Inferior parietal cortex (tissue), 1 donor: Measurements from ENCODE around the gene PANX2.

ENCODE experiments used
- DNase-seq: peaks from one replicate; pipeline ENCODE4 v3.0.0-alpha.2; 2016; ENCODE audit errors: extremely low spot score

The PANX2 gene

DNA sequence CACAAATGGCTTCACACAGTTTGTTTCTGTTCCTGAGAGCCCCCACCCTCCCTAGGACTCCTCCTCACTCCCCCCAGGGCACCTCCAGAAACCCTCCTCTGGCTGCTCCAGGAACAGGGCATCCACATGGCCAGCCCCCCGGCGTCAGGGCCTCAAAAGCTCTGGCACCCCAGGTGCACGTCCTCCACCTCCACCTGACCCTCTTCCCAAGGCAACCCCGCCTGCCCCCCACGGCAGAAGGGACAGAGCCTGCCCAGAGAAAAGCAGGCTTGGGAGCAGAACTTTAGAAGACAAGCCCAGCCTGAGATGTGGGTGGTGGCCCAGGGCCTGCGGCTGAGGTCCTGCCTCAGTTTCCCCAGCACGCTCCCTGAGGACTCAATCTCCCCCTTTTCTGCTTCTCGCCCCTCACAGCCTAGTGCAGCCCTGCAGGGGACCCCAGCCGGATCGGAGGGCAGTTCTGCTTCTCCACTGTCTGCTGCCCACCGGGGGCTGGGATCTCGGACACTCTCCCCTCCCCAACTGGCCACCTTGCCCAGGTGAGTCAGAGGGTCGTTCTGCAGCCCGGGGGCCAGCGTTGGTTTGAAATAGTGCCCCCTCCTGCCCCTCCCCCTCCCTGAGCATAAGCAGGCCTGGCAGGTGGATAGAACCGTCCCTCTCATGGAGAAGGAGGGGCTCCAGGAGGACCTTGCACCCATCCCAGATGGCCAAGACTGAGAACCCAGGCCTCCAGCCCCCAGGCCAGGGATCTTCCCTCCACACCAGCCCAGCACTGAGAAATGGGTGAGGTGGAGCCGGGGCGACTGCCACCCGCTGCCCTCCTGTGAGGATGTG lies 12.8 kb downstream of the PANX2 start:
- DNase-seq = no peak

GRCh38 chr22:50184004-50184901 lies 13.7 kb downstream of the PANX2 start:
- no peak for DNase-seq

DNA sequence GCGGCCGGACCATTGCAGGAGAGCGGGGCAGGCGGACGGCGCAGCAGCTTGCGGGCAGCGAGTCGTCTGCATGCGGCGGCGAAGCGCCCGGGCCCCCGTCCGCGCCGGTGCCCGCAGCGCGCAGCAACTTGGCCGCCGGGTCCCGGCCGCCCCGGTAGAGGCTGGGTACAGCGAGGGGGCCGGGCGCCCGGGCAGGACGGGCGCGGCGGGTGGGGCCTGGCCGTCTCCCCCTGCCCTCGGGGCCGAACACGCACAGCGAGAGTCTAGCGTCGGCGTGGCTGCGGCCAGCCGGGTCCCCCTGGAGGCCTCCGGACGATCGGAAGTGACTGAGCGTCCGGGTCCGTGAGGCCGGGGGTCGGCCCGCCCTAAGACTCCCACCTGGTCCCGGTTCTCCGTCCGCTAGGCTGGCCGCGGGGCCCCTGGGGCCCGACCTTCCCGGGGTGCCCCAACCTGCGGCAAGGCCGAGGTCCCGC lies 14.4 kb downstream of the PANX2 start:
- DNase-seq = no peak

GRCh38 chr22:50185375-50186087 lies 15.0 kb downstream of the PANX2 start, which contains the start of gene TRABD:
Gene TRABD, plus strand, starts transcription at chr22:50185913. Its CDS starts 7,148 bp downstream, at chr22:50193061.
- DNase-seq = peak; percentile 76

- DNase-seq = no peak
Measured at GRCh38 chr22:50186181-50186714, 15.7 kb downstream of the PANX2 start.

DNA sequence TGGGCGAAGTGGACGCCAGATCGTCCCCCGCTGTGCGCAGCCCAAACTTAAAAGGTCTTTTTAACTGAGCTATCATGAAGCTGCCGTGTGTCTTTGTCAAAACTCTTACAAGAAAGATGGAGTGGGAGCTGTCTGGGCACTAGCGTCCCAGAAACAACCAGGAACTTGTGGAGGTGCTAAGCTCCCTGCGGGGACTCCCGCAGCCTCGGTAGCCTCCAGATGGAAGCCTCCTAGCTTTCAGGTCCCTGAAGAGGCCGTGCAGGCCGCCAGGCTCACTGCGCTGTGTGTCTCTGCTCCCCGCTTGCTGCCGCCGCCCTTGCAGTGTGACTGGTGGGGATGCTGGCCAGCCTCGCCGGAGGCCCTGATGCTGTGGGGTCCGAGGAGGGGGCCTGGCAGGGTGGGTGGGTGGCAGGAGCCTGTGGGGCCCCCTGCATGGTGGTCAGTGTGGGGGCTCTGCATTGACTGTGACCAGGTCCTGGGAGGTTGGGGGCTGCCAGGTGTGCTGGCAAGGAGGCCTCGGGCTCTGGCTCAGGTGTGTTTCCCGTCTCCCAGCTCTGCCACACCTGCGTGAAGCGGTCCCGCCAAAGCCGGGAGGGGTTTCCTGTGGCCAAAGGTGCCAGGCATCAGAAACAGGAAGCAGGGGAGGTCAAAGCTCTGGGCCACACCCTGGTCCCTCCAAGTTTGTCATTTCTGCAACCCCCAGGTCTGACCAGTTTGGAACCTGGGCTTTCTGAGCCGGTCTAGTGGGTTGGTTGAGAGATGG lies 16.4 kb downstream of the PANX2 start:
- no peak for DNase-seq

DNA sequence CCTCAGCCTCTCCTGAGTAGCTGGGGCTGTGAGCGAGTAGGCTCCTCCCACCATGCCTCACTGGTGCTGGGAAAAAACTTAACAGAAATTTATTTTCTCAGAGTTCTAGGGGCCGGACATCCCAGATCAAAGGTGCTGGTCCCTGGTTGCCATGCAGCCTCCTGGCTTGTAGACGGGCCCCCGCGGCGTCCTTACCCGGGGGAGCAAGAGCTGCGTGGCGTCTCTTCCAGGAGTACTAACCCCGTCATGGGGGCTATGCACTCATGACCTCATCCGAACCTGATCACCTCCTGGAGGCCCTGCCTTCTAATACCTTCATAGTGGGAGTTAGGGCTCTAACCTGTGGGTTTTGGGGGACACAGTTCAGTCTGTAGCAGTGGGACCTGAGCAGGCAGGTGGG lies 17.8 kb downstream of the PANX2 start:
- no peak for DNase-seq

- DNase-seq = no peak
Measured at GRCh38 chr22:50189184-50189848, 18.8 kb downstream of the PANX2 start.

DNA sequence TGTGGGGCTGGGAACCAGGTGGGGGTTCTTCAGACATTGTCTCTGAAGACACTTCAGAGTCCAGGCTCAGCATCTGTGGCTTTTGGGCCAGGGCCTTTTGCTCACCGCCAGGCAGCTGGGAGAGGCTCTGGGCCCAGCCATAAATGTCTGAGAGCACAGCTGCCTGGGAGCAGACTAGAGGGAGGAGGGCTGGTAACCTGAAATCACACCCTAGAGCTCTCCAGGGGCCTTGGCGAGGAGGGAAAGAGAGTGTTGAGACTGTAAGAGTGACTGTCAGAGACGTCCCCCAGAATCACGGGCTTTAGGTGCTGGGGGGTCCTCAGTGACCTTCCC lies 19.3 kb downstream of the PANX2 start:
- no peak for DNase-seq

DNA sequence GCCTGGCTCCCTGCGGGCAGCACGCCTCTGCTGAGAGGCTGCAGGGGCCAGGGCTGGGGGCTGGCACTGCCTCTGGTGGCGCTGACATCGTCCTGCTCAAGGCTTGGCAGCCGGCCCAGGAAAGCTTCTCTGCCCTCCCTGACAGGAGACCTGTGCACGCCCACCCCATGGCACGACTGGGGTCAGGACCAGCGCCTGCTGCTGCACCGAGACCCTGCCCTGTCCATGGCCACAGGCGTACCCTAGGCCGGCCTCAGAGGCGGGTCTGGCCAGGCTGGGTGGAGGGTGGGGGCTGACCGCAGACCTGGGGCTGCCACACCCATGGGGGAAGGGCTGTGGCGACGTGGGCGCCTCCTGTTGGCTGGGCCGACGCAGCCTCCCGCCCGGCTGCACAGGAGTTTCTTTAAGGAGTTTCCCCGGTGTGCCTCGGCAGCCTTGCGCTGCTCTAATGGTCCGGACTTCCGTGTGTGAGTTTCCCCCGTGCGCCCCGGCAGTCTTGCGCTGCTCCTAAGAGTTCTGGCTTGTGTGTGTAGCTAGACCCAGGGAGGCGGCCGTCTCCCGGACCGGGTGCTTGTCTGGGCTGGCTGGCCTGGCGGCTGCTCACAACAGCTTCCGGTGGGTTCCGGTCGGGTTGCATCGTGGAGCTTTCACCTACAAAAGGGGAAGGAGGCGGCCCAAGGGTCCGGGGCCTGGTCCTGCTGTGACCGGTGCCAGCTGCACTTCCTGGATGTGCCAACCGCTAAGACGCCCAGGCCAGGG lies 19.8 kb downstream of the PANX2 start:
- DNase-seq = no peak

DNA sequence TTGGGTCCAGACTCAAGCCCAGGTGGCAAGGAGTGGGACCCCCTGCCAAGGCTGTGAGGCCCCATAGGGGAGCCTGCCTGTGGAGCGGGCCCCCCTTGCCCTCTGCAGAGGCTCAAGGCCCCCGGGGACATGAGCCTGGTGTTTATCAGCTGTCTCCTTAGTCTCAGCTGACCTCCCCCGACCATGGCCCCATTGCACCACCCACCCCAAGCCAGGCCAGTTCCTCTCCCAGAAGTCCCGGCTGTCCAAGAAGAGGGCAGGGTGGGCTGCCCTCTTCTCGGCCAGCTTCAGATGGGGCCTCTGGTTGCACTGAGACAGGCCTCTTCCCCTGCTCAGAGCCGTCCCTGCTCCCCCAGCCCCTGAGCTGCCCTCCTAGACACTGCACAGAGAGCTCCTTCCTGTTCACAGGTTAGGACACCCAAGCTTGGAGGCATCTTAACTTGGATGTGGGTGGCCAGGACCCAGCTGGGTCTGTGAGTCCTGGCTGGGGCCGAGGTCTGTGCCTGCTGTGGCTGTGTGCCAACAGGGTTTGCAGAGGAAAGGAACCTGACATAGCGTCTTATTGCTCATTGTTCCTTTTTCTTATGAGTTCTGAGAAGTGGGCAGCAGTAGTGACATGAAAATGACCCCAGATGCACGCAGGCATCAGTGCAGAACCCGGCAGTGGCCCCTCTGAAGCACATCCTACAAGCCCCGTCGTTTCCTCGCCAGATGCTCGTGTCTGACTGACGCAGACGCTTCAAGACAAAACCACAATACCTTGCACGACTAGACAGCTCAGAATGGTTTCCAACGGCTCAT lies 20.6 kb downstream of the PANX2 start:
- DNase-seq = no peak

- no peak for DNase-seq
Measured at GRCh38 chr22:50192436-50193204, 22.1 kb downstream of the PANX2 start.

DNA sequence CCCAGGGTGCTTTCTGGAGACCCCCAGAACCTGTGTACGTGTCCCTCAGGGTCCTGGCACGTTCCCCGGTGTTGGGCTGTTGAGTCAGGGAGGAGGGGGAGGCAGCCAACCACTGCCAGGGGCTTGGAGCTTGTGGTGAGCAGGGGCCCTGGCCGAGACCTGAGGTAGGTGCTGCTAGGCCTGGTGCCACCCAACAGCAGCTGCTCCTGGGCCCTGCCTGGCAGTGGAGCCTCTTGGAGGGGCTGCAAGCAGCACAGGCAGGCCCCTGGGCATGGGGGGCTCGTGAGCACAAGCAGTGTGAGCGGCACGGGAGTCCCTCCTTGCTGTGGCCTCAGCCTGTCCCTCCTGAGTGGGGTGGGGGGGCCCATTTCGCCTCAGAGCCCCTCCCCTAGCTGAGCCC lies 23.1 kb downstream of the PANX2 start:
- DNase-seq = no peak

DNA sequence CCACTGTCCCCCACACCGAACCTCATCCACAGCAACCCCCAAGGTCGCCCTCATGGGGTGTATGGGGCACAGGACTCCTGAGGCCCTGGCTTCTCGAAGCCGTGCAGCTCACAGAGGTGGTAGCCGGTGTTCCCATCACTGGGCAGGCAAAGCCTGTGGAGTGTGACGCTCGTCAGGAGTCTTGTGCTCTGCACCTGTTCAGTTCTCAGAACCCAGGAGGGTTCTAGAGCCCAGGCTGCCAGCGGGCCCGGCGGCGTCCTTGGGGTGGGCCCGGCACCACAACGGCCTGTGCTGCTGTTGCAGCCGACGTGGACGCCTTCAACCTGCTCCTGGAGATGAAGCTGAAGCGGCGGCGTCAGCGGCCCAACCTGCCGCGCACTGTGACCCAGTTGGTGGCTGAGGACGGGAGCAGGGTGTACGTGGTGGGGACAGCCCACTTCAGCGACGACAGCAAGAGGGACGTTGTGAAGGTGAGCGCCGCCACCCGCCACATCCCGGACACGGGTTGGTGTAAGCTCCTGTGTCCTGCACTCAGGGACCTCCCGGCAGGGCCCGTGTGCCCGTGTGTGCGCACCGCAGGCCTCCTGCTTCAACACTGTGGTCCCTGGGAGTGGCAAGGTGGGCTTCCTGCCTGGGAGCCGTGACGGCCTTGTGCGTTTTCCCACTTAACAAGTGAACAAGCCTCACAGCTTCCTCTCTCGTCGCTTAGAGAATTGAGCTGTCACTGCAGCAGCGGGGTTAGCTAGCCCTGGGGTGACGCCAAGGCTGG lies 23.7 kb downstream of the PANX2 start:
- no peak for DNase-seq

DNA sequence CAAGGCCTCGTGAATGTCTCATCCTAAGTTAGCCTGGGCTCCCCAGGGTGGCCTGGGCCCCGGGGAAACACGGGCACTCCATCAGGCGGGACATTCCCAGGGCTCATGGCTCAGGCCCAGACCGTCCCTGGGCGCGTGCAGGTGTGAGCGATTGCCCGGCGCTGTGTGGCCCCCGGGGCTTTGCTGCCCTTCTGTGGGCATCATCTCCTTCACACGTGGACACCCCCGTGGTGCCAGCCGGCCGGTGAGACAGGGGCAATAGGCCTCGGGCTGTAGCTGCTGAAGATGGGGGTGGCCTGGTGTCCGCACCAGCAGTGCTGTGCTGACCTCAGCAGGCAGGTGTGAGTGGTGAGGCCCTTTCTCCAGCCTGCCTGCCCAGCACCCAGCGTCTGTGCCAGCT lies 25.7 kb downstream of the PANX2 start:
- no peak for DNase-seq

DNA sequence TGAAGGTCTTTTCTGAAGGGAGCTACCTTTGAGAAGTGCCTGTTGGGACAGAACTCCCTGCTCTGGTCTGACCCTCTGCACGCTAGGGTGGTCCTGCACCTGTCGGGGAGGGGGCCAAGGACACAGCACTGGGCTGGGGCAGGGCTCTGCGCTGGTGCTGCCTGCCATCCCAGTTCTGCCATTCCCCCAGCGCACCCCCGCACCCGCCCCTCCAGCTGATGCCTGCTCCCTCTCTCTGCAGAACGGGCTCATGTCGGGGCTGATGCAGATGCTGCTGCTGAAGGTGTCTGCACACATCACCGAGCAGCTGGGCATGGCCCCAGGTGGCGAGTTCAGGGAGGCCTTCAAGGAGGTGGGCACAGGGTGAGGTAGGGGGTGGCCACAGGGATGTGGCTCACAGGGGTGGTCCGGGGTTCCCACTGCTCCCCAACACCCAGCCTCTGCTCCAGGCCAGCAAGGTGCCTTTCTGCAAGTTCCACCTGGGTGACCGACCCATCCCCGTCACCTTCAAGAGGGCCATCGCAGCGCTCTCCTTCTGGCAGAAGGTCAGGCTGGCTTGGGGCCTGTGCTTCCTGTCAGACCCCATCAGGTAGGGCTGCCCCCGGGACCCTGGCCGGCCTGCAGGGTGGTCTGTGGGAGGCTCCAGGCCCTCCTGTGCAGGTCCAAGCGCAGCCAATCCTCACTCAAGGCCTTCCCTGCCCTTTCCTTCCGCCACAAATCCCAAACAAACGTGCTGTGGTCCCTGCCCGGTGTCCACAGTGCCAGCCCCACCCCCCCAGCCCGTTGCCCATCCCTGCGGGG lies 26.7 kb downstream of the PANX2 start:
- DNase-seq = no peak
